Rectal smooth muscle tissue (tissue), 1 donor: Measurements from ENCODE around the gene CD302.

ENCODE experiments used
- H3K27ac ChIP-seq: one replicate; pipeline ENCODE4 v1.7.0; 2013; ENCODE audit warnings: low read depth, low read length, inconsistent platforms
- H3K27me3 ChIP-seq: one replicate; pipeline ENCODE4 v1.7.0; 2013; ENCODE audit warnings: low read length; ENCODE audit not compliant: control insufficient read depth, insufficient read depth
- H3K36me3 ChIP-seq: one replicate; pipeline ENCODE4 v1.7.0; 2013; ENCODE audit warnings: low read length; ENCODE audit not compliant: control insufficient read depth, insufficient read depth
- H3K4me1 ChIP-seq: one replicate; pipeline ENCODE4 v1.7.0; 2013; ENCODE audit warnings: low read length; ENCODE audit not compliant: control insufficient read depth, insufficient read depth
- H3K4me3 ChIP-seq: one replicate; pipeline ENCODE4 v1.7.0; 2013; ENCODE audit warnings: low read length
- H3K9ac ChIP-seq: one replicate; pipeline ENCODE4 v1.7.0; 2013; ENCODE audit warnings: low read length

CD302 gene

DNA sequence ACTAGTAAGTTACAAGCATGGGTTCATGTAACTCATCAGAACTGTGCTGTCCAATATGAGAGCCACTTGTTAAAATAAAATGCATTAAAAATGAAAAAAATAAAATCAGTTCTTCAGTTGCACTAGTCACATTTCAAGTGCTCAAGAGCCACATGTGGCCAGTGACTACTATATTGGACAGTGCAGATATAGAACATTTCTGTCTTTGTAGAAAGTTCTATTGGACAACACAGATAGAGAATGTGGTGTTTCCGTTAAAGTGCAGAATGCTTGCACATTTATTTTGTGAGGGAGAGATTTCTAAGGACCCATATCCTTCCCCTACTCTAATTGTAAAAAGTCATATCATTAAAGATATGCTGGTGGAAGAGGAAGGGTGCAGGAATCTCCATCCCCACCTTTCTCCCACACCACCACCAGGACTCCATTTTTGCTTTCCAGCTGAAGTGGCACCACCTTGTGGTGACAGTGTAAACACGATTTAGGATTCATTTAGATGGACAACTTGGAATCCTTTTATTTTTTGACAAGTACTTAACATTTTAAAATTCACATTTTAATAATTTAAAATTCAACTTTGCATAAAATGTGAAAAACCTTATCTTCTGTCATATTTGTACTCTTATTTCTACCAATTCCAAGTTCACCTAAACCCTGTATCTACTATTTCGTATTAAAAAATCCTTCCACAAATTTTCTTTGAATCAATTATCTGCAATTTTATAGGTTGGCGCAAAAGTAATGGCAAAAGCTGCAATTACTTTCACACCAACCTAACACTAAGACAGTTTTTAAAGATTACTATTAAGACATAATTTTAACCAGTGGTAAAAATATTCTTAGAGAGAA lies 9.4 kb upstream of the CD302 start:
- no peak overlapping the region for H3K27ac ChIP-seq
- H3K4me1 ChIP-seq: no peaks in the 10 kb centered on the region
- no peak overlapping the region for H3K9ac ChIP-seq
- no peak overlapping the region for H3K4me3 ChIP-seq
- no peaks in the 10 kb centered on the region for H3K36me3 ChIP-seq
- H3K27me3 ChIP-seq: no peaks in the 10 kb centered on the region

DNA sequence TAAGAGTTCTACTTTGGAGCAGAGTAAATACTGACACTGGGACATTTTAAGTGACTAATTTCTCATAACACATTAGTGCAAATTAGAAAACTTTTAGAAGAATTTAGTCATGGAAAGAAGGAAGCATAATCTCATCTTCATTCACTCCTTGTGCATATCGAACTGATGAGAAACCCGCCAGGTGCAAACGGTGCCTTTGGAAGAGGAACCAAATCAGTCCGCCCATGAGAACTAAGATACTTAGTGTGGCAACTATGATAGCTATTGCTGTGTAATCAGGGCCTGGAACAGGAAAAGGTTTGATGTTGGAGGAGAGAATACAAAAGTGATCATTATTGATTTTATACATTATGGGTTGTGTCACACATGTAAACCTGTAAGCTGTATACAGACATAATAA lies 6.9 kb upstream of the CD302 start:
- no peaks in the 10 kb centered on the region for H3K4me1 ChIP-seq
- H3K27me3 ChIP-seq: no peaks in the 10 kb centered on the region
- H3K9ac ChIP-seq: no peak overlapping the region
- H3K4me3 ChIP-seq: no peak overlapping the region
- no peak overlapping the region for H3K27ac ChIP-seq
- H3K36me3 ChIP-seq: no peaks in the 10 kb centered on the region

DNA sequence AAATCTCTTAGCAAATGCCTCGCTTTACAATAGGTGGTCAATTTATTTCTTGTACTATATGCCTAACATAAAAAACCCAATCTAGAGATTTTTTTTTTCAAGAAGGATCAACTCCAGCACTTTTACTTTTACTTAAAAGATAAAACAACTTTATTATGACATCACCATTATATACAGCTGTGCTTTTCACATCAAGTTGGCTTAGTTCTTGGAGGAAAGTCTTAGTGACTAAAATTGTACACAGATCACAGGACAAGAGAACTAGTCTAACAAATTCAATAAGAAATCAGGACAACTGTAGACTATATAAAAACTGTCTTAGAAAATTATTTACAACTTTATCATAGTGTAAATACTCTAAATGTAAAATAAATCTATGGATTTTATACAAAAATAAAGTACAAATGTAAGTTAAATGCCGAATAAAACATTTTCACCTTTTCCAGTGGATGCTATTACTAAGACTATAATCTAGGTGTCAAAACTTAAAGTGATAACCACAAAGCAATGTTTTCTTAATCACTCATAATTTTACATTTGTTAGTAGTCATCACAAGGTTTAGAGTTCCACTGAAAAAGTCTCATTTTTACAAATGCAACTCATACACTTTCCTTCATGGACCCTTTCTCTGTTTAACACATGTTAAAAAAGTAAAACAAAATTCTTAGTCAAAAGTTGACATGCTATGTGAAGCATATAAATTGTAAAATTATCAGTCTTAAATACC lies 5.4 kb upstream of the CD302 start:
- H3K4me1 ChIP-seq: no peaks in the 10 kb centered on the region
- H3K27me3 ChIP-seq: no peaks in the 10 kb centered on the region
- no peaks in the 10 kb centered on the region for H3K36me3 ChIP-seq
- H3K27ac ChIP-seq: no peak overlapping the region
- H3K9ac ChIP-seq: no peak overlapping the region
- no peak overlapping the region for H3K4me3 ChIP-seq

DNA sequence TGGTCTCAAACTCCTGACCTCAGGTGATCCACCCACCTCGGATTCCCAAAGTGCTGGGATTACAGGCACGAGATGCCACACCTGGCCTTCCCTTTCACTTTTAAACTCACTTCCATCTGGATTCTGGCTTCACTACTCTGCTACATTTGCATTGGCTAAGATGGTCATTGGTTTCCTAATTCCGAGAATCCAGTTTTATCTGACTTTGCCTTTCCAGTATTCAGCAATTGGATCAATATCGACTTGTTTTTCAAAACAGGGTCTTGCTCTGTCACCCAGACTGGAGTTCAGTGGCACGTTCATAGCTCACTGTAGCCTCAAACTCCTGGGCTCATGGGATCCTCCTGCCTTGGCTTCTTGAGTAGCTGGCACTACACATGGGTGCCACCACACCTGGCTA lies 4.7 kb upstream of the CD302 start:
- Histone ChIP-seq H3K27me3 (no peaks in the 10 kb centered on the region), H3K4me3 (no peak overlapping the region), H3K9ac (no peak overlapping the region), H3K4me1 (no peaks in the 10 kb centered on the region), H3K27ac (no peak overlapping the region), H3K36me3 (no peaks in the 10 kb centered on the region)

DNA sequence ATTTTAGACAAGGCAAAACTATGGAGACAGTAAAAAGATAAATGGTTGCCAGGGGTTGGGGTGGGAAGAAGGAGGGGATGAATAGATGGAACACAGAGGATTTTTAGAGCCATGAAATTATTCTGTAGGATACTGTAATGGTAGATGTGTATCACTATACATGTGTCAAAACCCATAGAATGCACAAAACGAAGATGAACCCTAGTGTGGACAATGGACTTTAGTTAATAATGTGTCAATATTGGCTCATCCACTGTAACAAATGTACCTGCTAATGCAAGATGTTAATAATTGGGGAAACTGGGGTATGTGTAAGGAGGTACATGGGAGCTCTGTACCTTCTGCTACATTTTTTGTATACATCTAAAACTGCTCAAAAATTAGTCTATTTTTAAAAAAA lies 1.8 kb upstream of the CD302 start:
- H3K36me3 ChIP-seq: no peaks in the 10 kb centered on the region
- no peaks in the 10 kb centered on the region for H3K27me3 ChIP-seq
- H3K9ac ChIP-seq: no peak overlapping the region
- peaks cover 3% of the 10 kb centered on the region for H3K4me1 ChIP-seq
- H3K4me3 ChIP-seq: no peak overlapping the region
- no peak overlapping the region for H3K27ac ChIP-seq

DNA sequence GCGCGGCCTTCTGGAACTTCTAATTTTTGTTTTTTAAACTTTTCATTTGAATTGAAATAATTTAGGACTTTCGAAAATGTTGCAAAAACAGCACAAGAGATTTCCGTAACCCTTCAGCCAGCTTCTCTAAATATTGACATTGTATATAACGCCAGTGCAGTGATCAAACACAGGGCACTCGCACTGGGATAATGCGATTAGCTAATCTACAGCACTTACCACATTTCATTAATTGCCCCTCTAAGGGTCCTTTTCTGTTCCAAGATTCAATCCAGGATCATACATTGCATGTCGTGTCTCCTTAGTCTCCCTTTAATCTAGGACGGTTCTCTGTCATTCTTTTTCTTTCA lies 343 bp upstream of the CD302 start:
- Histone ChIP-seq H3K9ac (no peak overlapping the region), H3K27ac (peak overlapping the region; percentile 56), H3K27me3 (no peaks in the 10 kb centered on the region), H3K4me3 (peak overlapping the region; percentile 94), H3K4me1 (peaks cover 3% of the 10 kb centered on the region), H3K36me3 (no peaks in the 10 kb centered on the region)

DNA sequence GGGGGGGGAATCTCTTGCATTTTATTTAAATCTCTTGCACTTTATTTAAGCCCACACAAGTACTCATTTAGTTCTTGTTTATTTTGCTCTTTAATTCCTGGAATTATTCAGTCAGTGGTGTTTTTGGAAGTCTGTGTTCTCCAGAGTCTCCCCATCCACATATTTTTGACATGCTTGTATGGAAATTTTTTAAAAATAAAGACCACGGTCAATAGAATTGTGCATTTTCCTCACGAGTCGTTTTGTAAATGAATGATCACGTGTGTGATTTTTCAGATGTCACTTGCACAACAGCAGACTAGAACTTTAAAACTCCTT lies 824 bp downstream of the CD302 start:
- Histone ChIP-seq H3K36me3 (no peaks in the 10 kb centered on the region), H3K9ac (no peak overlapping the region), H3K27me3 (no peaks in the 10 kb centered on the region), H3K4me1 (peaks cover 3% of the 10 kb centered on the region), H3K27ac (no peak overlapping the region), H3K4me3 (peak overlapping the region; percentile 94)

DNA sequence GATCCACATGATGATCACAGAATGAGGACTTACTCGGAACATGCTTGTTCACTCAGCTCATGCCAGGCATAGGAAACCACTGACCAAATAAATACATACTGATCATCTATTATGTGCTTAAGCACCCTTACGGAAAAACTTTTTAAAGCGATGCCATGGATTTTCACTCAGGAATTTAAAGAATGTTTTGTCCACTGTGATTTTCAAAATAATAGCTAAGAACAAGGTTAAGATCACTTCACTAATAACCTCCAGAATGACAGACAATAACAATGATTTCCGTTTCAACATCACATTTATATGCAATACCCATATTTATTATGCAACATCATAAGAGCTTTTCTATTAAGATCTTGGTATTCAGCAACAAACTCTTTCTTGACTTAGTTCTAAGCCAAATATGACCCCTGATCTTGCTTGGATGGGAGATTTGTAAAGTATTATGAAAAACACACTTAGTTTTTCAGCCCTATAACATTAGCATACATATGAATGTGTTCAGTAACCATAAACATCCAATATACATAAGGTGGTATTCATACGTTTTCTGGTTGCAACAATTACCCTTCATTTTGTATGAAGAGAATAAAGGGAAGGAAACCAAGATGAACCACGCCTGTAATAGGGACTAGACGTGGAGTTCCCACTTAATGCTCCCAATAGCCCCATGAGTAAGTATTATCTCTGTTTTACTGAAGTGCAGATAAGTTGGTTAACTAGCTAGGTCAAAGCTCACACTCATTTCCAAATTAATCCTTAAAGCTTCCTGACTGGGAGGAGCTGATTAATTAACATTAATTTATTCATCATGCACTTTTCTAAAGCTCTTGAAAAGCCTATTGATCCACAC lies 1.9 kb downstream of the CD302 start:
- Histone ChIP-seq H3K4me3 (no peak overlapping the region), H3K27ac (no peak overlapping the region), H3K9ac (no peak overlapping the region), H3K27me3 (no peaks in the 10 kb centered on the region), H3K36me3 (no peaks in the 10 kb centered on the region), H3K4me1 (peaks cover 3% of the 10 kb centered on the region)

DNA sequence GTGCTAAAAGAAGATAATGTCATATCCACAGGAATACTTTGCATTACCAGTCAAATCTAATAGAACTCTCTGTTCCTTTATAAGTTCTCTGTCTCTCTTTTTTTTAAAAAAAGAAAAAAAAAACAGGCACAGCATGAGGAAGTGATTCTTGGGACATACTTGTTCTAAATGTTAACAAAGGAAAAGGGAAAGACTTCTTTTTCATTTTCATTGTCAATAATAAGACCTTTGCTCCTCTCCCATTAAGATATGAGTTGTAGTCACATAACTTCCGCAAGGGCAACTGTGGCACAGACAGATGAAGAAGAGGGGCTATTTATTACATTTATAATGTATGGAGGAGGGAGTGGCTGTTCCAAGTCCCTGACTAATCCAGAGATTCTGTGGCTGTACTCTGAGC lies 4.7 kb downstream of the CD302 start:
- Histone ChIP-seq H3K27ac (no peak overlapping the region), H3K36me3 (no peaks in the 10 kb centered on the region), H3K4me3 (no peak overlapping the region), H3K4me1 (peaks cover 3% of the 10 kb centered on the region), H3K9ac (no peak overlapping the region), H3K27me3 (no peaks in the 10 kb centered on the region)

DNA sequence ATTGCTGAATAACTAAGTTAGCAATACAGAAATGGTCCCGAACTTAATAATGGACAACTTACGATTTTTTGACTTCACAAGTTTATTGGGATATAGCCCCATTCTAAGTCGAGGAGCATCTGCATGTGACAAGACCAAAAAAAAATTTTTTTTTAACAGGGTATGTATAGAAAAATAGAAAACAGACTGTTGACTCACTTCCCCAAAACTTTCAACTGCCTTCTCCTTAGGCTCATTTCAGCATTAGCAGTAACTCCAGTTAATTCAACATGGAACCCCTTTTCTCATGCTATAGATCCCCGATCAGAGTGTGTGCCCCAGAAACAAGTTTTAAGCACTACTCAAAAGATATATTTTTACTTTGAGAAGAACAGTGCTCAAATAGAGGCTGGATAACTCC lies 5.4 kb downstream of the CD302 start:
- Histone ChIP-seq H3K27ac (no peak overlapping the region), H3K4me1 (peaks cover 3% of the 10 kb centered on the region)

DNA sequence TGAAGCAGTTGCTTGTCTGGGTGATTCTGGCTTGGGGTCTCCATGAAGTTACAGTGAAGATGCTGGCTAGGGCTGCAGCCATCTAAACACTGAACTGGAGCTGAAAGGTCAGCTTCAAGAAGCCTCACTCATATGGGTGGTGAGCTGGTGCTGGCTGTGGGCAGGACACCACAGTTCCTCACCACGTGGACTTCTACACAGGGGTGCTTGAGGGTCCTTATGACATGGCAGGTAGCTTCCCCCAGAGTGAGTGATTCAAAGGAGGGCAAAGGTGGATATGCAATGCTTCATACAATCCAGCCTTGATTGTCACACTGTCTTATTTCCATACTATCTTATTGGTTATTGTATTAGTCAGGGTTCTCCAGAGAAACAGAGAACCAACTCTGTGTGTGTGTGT lies 6.0 kb downstream of the CD302 start:
- peaks cover 3% of the 10 kb centered on the region for H3K4me1 ChIP-seq
- no peaks in the 10 kb centered on the region for H3K27me3 ChIP-seq

More for the DNA sequence above, 5.4 kb downstream of the CD302 start:
- no peaks in the 10 kb centered on the region for H3K27me3 ChIP-seq
- no peaks in the 10 kb centered on the region for H3K36me3 ChIP-seq
- no peak overlapping the region for H3K4me3 ChIP-seq
- no peak overlapping the region for H3K9ac ChIP-seq

DNA sequence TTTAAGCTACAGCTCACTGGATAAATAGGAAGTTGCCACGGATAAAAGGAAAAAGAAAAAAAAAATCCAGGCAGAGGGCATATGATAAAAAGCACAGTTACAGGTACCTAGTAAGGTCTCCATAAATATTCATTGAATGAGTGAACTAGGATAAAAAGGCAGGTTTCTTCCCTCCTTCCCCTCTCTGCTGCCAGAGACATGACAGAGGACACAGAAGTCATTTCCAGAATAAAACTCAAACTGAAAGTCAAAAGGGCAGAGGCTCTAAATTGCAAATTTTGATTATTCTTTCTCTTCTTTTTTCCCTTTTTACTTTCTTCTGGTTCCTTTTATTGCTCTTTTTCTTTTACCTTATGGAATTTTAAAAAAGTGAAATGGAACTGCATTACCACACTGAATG lies 7.7 kb downstream of the CD302 start:
- H3K9ac ChIP-seq: no peak overlapping the region
- H3K27me3 ChIP-seq: no peaks in the 10 kb centered on the region
- no peak overlapping the region for H3K27ac ChIP-seq
- H3K36me3 ChIP-seq: no peaks in the 10 kb centered on the region
- H3K4me1 ChIP-seq: no peaks in the 10 kb centered on the region
- H3K4me3 ChIP-seq: no peak overlapping the region

More for the DNA sequence above, 6.0 kb downstream of the CD302 start:
- Histone ChIP-seq H3K4me3 (no peak overlapping the region), H3K36me3 (no peaks in the 10 kb centered on the region), H3K27ac (no peak overlapping the region), H3K9ac (no peak overlapping the region)
